HG03565 (cell line): Measurements from ENCODE around the gene S100A6.
"Not testable (repeated sequence)": the region's sequence is repeated elsewhere in the genome, so short reads cannot be mapped to it uniquely, and the experiment has no call there.

Experiments used
- ATAC-seq: cut with Tn5 transposase; IDR thresholded peaks from one replicate; pipeline ENCODE4 v1.9.1; 2021; ENCODE audit warnings: mild to moderate bottlenecking, moderate library complexity; ENCODE audit not compliant: unreplicated experiment

The S100A6 gene

GRCh38 chr1:153565529-153566374 lies 30.0 kb upstream of the S100A6 start, which contains the start of gene S100A2:
TSS of gene S100A2 (minus strand) at chr1:153565844. CDS start at chr1:153563877, 1,967 bp downstream.
- ATAC-seq = no peak

GRCh38 chr1:153563991-153564390 lies 28.2 kb upstream of the S100A6 start:
- no peak for ATAC-seq

- ATAC-seq = no peak
These were observed 27.7 kb upstream of the S100A6 start for GRCh38 chr1:153563483-153563901.

- not testable (repeated sequence) for ATAC-seq
These were observed 26.2 kb upstream of the S100A6 start for GRCh38 chr1:153562021-153562420.

GRCh38 chr1:153561466-153561985 lies 25.7 kb upstream of the S100A6 start:
- ATAC-seq = no peak

GRCh38 chr1:153560771-153561465 lies 25.1 kb upstream of the S100A6 start:
- ATAC-seq = no peak

- no peak for ATAC-seq
These were observed 24.4 kb upstream of the S100A6 start for GRCh38 chr1:153560241-153560640.

- no peak for ATAC-seq
These were observed 22.1 kb upstream of the S100A6 start for GRCh38 chr1:153557877-153558276.

GRCh38 chr1:153556348-153556747 lies 20.6 kb upstream of the S100A6 start:
- no peak for ATAC-seq

GRCh38 chr1:153553830-153554541 lies 18.2 kb upstream of the S100A6 start:
- ATAC-seq = no peak

- no peak for ATAC-seq
These were observed 17.3 kb upstream of the S100A6 start for GRCh38 chr1:153553096-153553495.

GRCh38 chr1:153552335-153552734 lies 16.5 kb upstream of the S100A6 start:
- ATAC-seq = no peak

GRCh38 chr1:153550827-153551500 lies 15.2 kb upstream of the S100A6 start:
- ATAC-seq = no peak

GRCh38 chr1:153550398-153550758 lies 14.6 kb upstream of the S100A6 start:
- no peak for ATAC-seq

- no peak for ATAC-seq
These were observed 14.1 kb upstream of the S100A6 start for GRCh38 chr1:153549741-153550397.

GRCh38 chr1:153548722-153549688 lies 13.2 kb upstream of the S100A6 start, which contains the start of gene S100A3:
TSS of gene S100A3 (minus strand) at chr1:153549258. CDS start at chr1:153548485, 773 bp downstream.
- no peak for ATAC-seq

- no peak for ATAC-seq
These were observed 12.1 kb upstream of the S100A6 start for GRCh38 chr1:153547560-153548551.
